Measurements from ENCODE around the gene TECTB.

The TECTB gene

GRCh38 chr10:112282086-112282485 is 1.1 kb upstream of the TECTB start:
- H3K4me3 ChIP-seq (replicated peaks; ENCODE audit: low read depth, low read length): no peak overlapping the region
- no peak for DNase-seq (ENCODE audit: low read depth)
- no peak for TF ChIP-seq CTCF (IDR thresholded peaks at IDR 0.05; ENCODE audit: low read length, missing control alignments)

GRCh38 chr10:112286837-112287818 is 3.9 kb downstream of the TECTB start:
- no peak overlapping the region for H3K4me3 ChIP-seq (replicated peaks; ENCODE audit: low read depth, low read length)
- no peak for DNase-seq (ENCODE audit: low read depth)
- TF ChIP-seq CTCF (IDR thresholded peaks at IDR 0.05; ENCODE audit: low read length, missing control alignments): no peak

GRCh38 chr10:112287844-112288243 is 4.6 kb downstream of the TECTB start:
- TF ChIP-seq CTCF (IDR thresholded peaks at IDR 0.05; ENCODE audit: low read length, missing control alignments): no peak
- no peak overlapping the region for H3K4me3 ChIP-seq (replicated peaks; ENCODE audit: low read depth, low read length)
- no peak for DNase-seq (ENCODE audit: low read depth)

GRCh38 chr10:112288486-112288885 is 5.3 kb downstream of the TECTB start:
- TF ChIP-seq CTCF (IDR thresholded peaks at IDR 0.05; ENCODE audit: low read length, missing control alignments): no peak
- no peak overlapping the region for H3K4me3 ChIP-seq (replicated peaks; ENCODE audit: low read depth, low read length)
- no peak for DNase-seq (ENCODE audit: low read depth)

- H3K4me3 ChIP-seq (replicated peaks; ENCODE audit: low read depth, low read length): no peak overlapping the region
- DNase-seq (ENCODE audit: low read depth): no peak
- no peak for TF ChIP-seq CTCF (IDR thresholded peaks at IDR 0.05; ENCODE audit: low read length, missing control alignments)
Measured at GRCh38 chr10:112289373-112290053, 6.3 kb downstream of the TECTB start.

GRCh38 chr10:112290054-112290373 is 6.8 kb downstream of the TECTB start:
- H3K4me3 ChIP-seq (replicated peaks; ENCODE audit: low read depth, low read length): no peak overlapping the region
- TF ChIP-seq CTCF (IDR thresholded peaks at IDR 0.05; ENCODE audit: low read length, missing control alignments): no peak
- no peak for DNase-seq (ENCODE audit: low read depth)

Data from fibroblast of pulmonary artery (primary cell).